GM21737 (cell line): ENCODE data around the gene SATB1.
"Not testable (repeated sequence)": the region's sequence is repeated elsewhere in the genome, so short reads cannot be mapped to it uniquely, and the experiment has no call there.

Source experiments
- ATAC-seq: cut with Tn5 transposase; IDR thresholded peaks from one replicate; pipeline ENCODE4 v1.9.1; 2021; ENCODE audit warnings: mild to moderate bottlenecking, moderate library complexity; ENCODE audit not compliant: unreplicated experiment

SATB1 gene

GRCh38 chr3:18424729-18425640, at the start of gene SATB1:
Gene SATB1, minus strand, starts transcription at chr3:18425339. Its CDS starts 4,372 bp downstream, at chr3:18420967.
- peak; percentile 46 for ATAC-seq

- ATAC-seq: no peak
These were observed 49.1 kb upstream of the SATB1 start for GRCh38 chr3:18474202-18474601.

GRCh38 chr3:18469775-18470174, 44.6 kb upstream of the SATB1 start:
- ATAC-seq: no peak

- no peak for ATAC-seq
These were observed 41.0 kb upstream of the SATB1 start for GRCh38 chr3:18466136-18466535.

GRCh38 chr3:18454766-18455165, 29.6 kb upstream of the SATB1 start:
- ATAC-seq: no peak

GRCh38 chr3:18449618-18450017, 24.5 kb upstream of the SATB1 start:
- ATAC-seq: not testable (repeated sequence)

GRCh38 chr3:18447720-18448119, 22.6 kb upstream of the SATB1 start:
- no peak for ATAC-seq

GRCh38 chr3:18446149-18446825, 21.1 kb upstream of the SATB1 start:
- no peak for ATAC-seq

- ATAC-seq: peak; percentile 7
These were observed 20.4 kb upstream of the SATB1 start for GRCh38 chr3:18445401-18446148.

- peak; percentile 83 for ATAC-seq
These were observed 19.7 kb upstream of the SATB1 start for GRCh38 chr3:18444595-18445400.

GRCh38 chr3:18443665-18444594, 18.8 kb upstream of the SATB1 start:
- ATAC-seq: no peak

- no peak for ATAC-seq
These were observed 17.9 kb upstream of the SATB1 start for GRCh38 chr3:18442756-18443664.

- ATAC-seq: no peak
These were observed 16.4 kb upstream of the SATB1 start for GRCh38 chr3:18441551-18441950.

GRCh38 chr3:18440066-18440722, 15.1 kb upstream of the SATB1 start:
- no peak for ATAC-seq

- ATAC-seq: no peak
These were observed 14.1 kb upstream of the SATB1 start for GRCh38 chr3:18439281-18439680.

- ATAC-seq: no peak
These were observed 13.4 kb upstream of the SATB1 start for GRCh38 chr3:18438586-18438985.

- no peak for ATAC-seq
These were observed 11.1 kb upstream of the SATB1 start for GRCh38 chr3:18436213-18436612.

GRCh38 chr3:18434711-18435110, 9.6 kb upstream of the SATB1 start:
- no peak for ATAC-seq
